CD14-positive monocyte (primary cell): ENCODE measurements around the gene ADAMTS20. TPM values are rescaled to one million over a fixed set of nuclear protein-coding genes. Genes with fewer than 3 reads are reported as not detected.

Experiments used
- DNase-seq, 3 donors: peaks; one replicate each; pipeline ENCODE4 v3.0.0-alpha.2; 2011 to 2022
- H2AFZ ChIP-seq: 2 replicates; pipeline ENCODE4 v1.6.0; 2012; ENCODE audit warnings: mild to moderate bottlenecking, low read depth, low read length, inconsistent platforms; ENCODE audit not compliant: insufficient read depth, poor library complexity, severe bottlenecking
- H3K27ac ChIP-seq, 2 donors: 1 replicate in 1 of 2; 2 replicates in 1 of 2; pipeline ENCODE4 v1.5.1; 2012 to 2013; ENCODE audit warnings: low read length in 2 of 2, control low read depth in 1 of 2, inconsistent platforms in 1 of 2, low read depth in 1 of 2, mild to moderate bottlenecking in 1 of 2
- H3K27me3 ChIP-seq, 2 donors: one replicate each; pipeline versions ENCODE4 v1.6.0 to v1.6.1; 2011 to 2013; ENCODE audit warnings: low read length in 2 of 2; ENCODE audit not compliant: control insufficient read depth in 2 of 2, insufficient read depth in 2 of 2
- H3K36me3 ChIP-seq, 2 donors: replicated peaks in 1 of 2; 1 replicate in 1 of 2; 2 replicates in 1 of 2; pipeline versions ENCODE4 v1.5.1 to v1.6.1; 2012 to 2013; ENCODE audit warnings: low read length in 2 of 2, control low read depth in 1 of 2, inconsistent platforms in 1 of 2, mild to moderate bottlenecking in 1 of 2; ENCODE audit not compliant: insufficient read depth in 2 of 2, control insufficient read depth in 1 of 2
- H3K4me1 ChIP-seq, 2 donors: 1 replicate in 1 of 2; 2 replicates in 1 of 2; pipeline versions ENCODE4 v1.5.1 to v1.6.1; 2012 to 2013; ENCODE audit warnings: low read length in 2 of 2, control low read depth in 1 of 2, inconsistent platforms in 1 of 2, mild to moderate bottlenecking in 1 of 2, moderate library complexity in 1 of 2; ENCODE audit not compliant: insufficient read depth in 2 of 2, control insufficient read depth in 1 of 2
- H3K4me2 ChIP-seq: replicated peaks from 2 replicates; pipeline ENCODE3; 2012; ENCODE audit warnings: low read length, moderate library complexity, mild to moderate bottlenecking; ENCODE audit not compliant: poor library complexity, severe bottlenecking; ENCODE audit errors: extremely low read depth
- H3K4me3 ChIP-seq, 3 experiments: fragments of 200-600 bp in 1 of 3; sonication (generic) in 1 of 3; replicated peaks in 1 of 3; 1 replicate in 2 of 3; 2 replicates in 1 of 3; pipeline ENCODE4 v1.5.1; 2011 to 2013; ENCODE audit warnings: low read length in 3 of 3, mild to moderate bottlenecking in 3 of 3, control low read depth in 2 of 3, low read depth in 2 of 3, inconsistent platforms in 1 of 3, moderate library complexity in 1 of 3
- H3K79me2 ChIP-seq: 2 replicates; pipeline ENCODE4 v1.6.0; 2012; ENCODE audit warnings: mild to moderate bottlenecking, control low read depth, inconsistent platforms, low read length, moderate library complexity; ENCODE audit not compliant: insufficient read depth
- H3K9ac ChIP-seq: 2 replicates; pipeline ENCODE4 v1.6.0; 2017; ENCODE audit warnings: low read length, mild to moderate bottlenecking; ENCODE audit not compliant: insufficient read depth, poor library complexity, severe bottlenecking
- H3K9me3 ChIP-seq, 2 donors: replicated peaks in 1 of 2; 1 replicate in 1 of 2; 2 replicates in 1 of 2; pipeline versions ENCODE4 v1.5.1 to v1.6.1; 2012 to 2013; ENCODE audit warnings: low read length in 2 of 2, control low read depth in 1 of 2; ENCODE audit not compliant: control insufficient read depth in 1 of 2, insufficient read depth in 1 of 2
- H4K20me1 ChIP-seq: 2 replicates; pipeline ENCODE4 v1.6.0; 2012; ENCODE audit warnings: mild to moderate bottlenecking, low read length, control low read depth, moderate library complexity; ENCODE audit not compliant: insufficient read depth
- H3K27ac Mint-ChIP-seq, 7 donors: one replicate each; pipeline ENCODE4 v1.8.0; 2020; ENCODE audit warnings: mild to moderate bottlenecking in 7 of 7, mixed read lengths in 7 of 7, moderate library complexity in 6 of 7, inconsistent platforms in 2 of 7
- H3K27me3 Mint-ChIP-seq, 3 donors: one replicate each; pipeline ENCODE4 v1.8.0; 2021 to 2022; ENCODE audit warnings: low read depth in 3 of 3, mild to moderate bottlenecking in 3 of 3, mixed read lengths in 3 of 3, moderate library complexity in 3 of 3, inconsistent platforms in 1 of 3
- H3K36me3 Mint-ChIP-seq, 2 donors: one replicate each; pipeline ENCODE4 v1.8.0; 2020; ENCODE audit warnings: mixed read lengths in 2 of 2, inconsistent platforms in 1 of 2, mild to moderate bottlenecking in 1 of 2
- H3K4me1 Mint-ChIP-seq: one replicate; pipeline ENCODE4 v1.8.0; 2020; ENCODE audit warnings: mild to moderate bottlenecking, mixed read lengths
- H3K4me3 Mint-ChIP-seq, 2 donors: one replicate each; pipeline ENCODE4 v1.8.0; 2020; ENCODE audit warnings: mild to moderate bottlenecking in 2 of 2, mixed read lengths in 2 of 2, moderate library complexity in 1 of 2
- H3K9me3 Mint-ChIP-seq, 7 donors: one replicate each; pipeline ENCODE4 v1.8.0; 2020 to 2022; ENCODE audit warnings: mixed read lengths in 7 of 7, mild to moderate bottlenecking in 6 of 7, moderate library complexity in 6 of 7, inconsistent platforms in 2 of 7
- CTCF ChIP-seq: fragments of 200-600 bp; IDR thresholded peaks from one replicate; pipeline ENCODE4 v1.8.0; 2022; ENCODE audit warnings: antibody characterized with exemption, mild to moderate bottlenecking
- WGBS: methylation state at CpG from one replicate; pipeline ENCODE4 v1.1.5; 2013; ENCODE audit warnings: missing lambda C conversion rate; ENCODE audit not compliant: insufficient coverage; 5-methylcytosine and 5-hydroxymethylcytosine counted together
- intact Hi-C, 2 donors: fragments of 100-400 bp; cut with micrococcal nuclease; formaldehyde crosslinking; loops; one replicate each; pipeline versions ENCODE4 v1.15.0 to v1.15.1; 2023
- polyA plus RNA-seq, 3 donors: library from polyadenylated mRNA; depleted of rRNA in 1 of 3; unstranded in 2 of 3; stranded (reverse) in 1 of 3; fragments of 300-500 nt in 2 of 3; fragments of >200 nt in 1 of 3; fragmentation: Illumina TruSeq in 2 of 3; gene quantifications; 1 replicate in 2 of 3; 2 replicates in 1 of 3; pipeline ENCODE4 v1.2.3, GENCODE V29; 2012 to 2021

The ADAMTS20 gene
- polyA plus RNA-seq, 3 donors, result not detected

- Mint-ChIP-seq H3K27ac (no peak overlapping the region), H3K4me1 (no peaks in the 10 kb centered on the region), H3K36me3 (no peaks in the 10 kb centered on the region), H3K9me3 (peaks cover 0 to 6% (median 0%) of the 10 kb centered on the region in 7 donors), H3K27me3 (peaks cover 0 to 2% (median 0%) of the 10 kb centered on the region in 3 donors), H3K4me3 (no peak overlapping the region)
- no peak overlapping the region for H2AFZ ChIP-seq
- H3K4me1 ChIP-seq, result no peaks in the 10 kb centered on the region
- no peak overlapping the region for H3K9ac ChIP-seq
- intact Hi-C loops, result no loop called here
- H3K36me3 ChIP-seq, result no peaks in the 10 kb centered on the region
- no peaks in the 10 kb centered on the region for H3K27me3 ChIP-seq
- DNase-seq, result no peak
- no peaks in the 10 kb centered on the region for H3K9me3 ChIP-seq
- no peak overlapping the region for H3K27ac ChIP-seq
- no peaks in the 10 kb centered on the region for H3K79me2 ChIP-seq
- no peak overlapping the region for H3K4me3 ChIP-seq
- WGBS, result 95% methylated on average over 2 of the region's 3 CpGs
- no peak overlapping the region for H3K4me2 ChIP-seq
- no peaks in the 10 kb centered on the region for H4K20me1 ChIP-seq
- TF ChIP-seq CTCF, result no peak
These were observed 36.0 kb downstream of the ADAMTS20 start for GRCh38 chr12:43516045-43516444.

GRCh38 chr12:43501703-43502102, 50.3 kb downstream of the ADAMTS20 start:
- no peak overlapping the region for H3K9ac ChIP-seq
- Mint-ChIP-seq H3K27ac (no peak overlapping the region), H3K9me3 (no peaks in the 10 kb centered on the region), H3K36me3 (no peaks in the 10 kb centered on the region), H3K27me3 (peaks cover 0 to 2% (median 0%) of the 10 kb centered on the region in 3 donors), H3K4me1 (no peaks in the 10 kb centered on the region), H3K4me3 (no peak overlapping the region)
- no peak overlapping the region for H3K27ac ChIP-seq
- no peaks in the 10 kb centered on the region for H3K79me2 ChIP-seq
- no peaks in the 10 kb centered on the region for H4K20me1 ChIP-seq
- no peak overlapping the region for H3K4me2 ChIP-seq
- no peak overlapping the region for H3K4me3 ChIP-seq
- no peaks in the 10 kb centered on the region for H3K4me1 ChIP-seq
- H3K36me3 ChIP-seq, result no peaks in the 10 kb centered on the region
- no peaks in the 10 kb centered on the region for H3K27me3 ChIP-seq
- no CpG with 5 or more reads among the region's 2 CpGs for WGBS
- no peaks in the 10 kb centered on the region for H3K9me3 ChIP-seq
- H2AFZ ChIP-seq, result no peak overlapping the region
- TF ChIP-seq CTCF, result no peak
- no peak for DNase-seq
- intact Hi-C loops, result no loop called here
